ENCODE data around the gene PIEZO1. TPM values are rescaled to one million over a fixed set of nuclear protein-coding genes. Genes with fewer than 3 reads are reported as not detected.

The PIEZO1 gene
- total RNA-seq, 1 donor from 2014 or later: 196 TPM

GRCh38 chr16:88715312-88716190 lies 69.5 kb downstream of the PIEZO1 start:
- H3K4me1 ChIP-seq: no peaks in the 10 kb centered on the region
- peaks cover 72% of the 10 kb centered on the region for H3K36me3 ChIP-seq
- H3K4me3 ChIP-seq: no peak overlapping the region
- H3K9me3 ChIP-seq: no peaks in the 10 kb centered on the region
- H3K27ac ChIP-seq: no peak overlapping the region
- no peak for TF ChIP-seq CTCF (IDR thresholded peaks at IDR 0.05)
- H3K27me3 ChIP-seq: no peaks in the 10 kb centered on the region
- ATAC-seq (no peak), DNase-seq (no peak)
- intact Hi-C loops (cut with DNase I): no loop called here

GRCh38 chr16:88714420-88715302 lies 70.4 kb downstream of the PIEZO1 start:
- ATAC-seq (peak; percentile 3), DNase-seq (no peak)
- H3K4me3 ChIP-seq: no peak overlapping the region
- H3K27me3 ChIP-seq: no peaks in the 10 kb centered on the region
- intact Hi-C loops (cut with DNase I): no loop called here
- no peaks in the 10 kb centered on the region for H3K4me1 ChIP-seq
- peaks cover 63% of the 10 kb centered on the region for H3K36me3 ChIP-seq
- H3K9me3 ChIP-seq: no peaks in the 10 kb centered on the region
- TF ChIP-seq CTCF (IDR thresholded peaks at IDR 0.05): no peak
- no peak overlapping the region for H3K27ac ChIP-seq

- Histone ChIP-seq H3K4me1 (no peaks in the 10 kb centered on the region), H3K4me3 (no peak overlapping the region), H3K27ac (no peak overlapping the region), H3K27me3 (no peaks in the 10 kb centered on the region), H3K9me3 (no peaks in the 10 kb centered on the region), H3K36me3 (peaks cover 54% of the 10 kb centered on the region)
- no peak for TF ChIP-seq CTCF (IDR thresholded peaks at IDR 0.05)
- DNase-seq (no peak), ATAC-seq (peak; percentile 17)
- intact Hi-C loops (cut with DNase I): no loop called here
Measured at GRCh38 chr16:88713568-88714419, 71.2 kb downstream of the PIEZO1 start.

- no peaks in the 10 kb centered on the region for H3K4me1 ChIP-seq
- H3K36me3 ChIP-seq: peaks cover 47% of the 10 kb centered on the region
- DNase-seq: no peak
- no peak overlapping the region for H3K27ac ChIP-seq
- ATAC-seq: no peak
- no peak for TF ChIP-seq CTCF (IDR thresholded peaks at IDR 0.05)
- no peaks in the 10 kb centered on the region for H3K9me3 ChIP-seq
- no peaks in the 10 kb centered on the region for H3K27me3 ChIP-seq
- H3K4me3 ChIP-seq: no peak overlapping the region
- intact Hi-C loops (cut with DNase I): no loop called here
Measured at GRCh38 chr16:88713054-88713453, 72.0 kb downstream of the PIEZO1 start.

DNA sequence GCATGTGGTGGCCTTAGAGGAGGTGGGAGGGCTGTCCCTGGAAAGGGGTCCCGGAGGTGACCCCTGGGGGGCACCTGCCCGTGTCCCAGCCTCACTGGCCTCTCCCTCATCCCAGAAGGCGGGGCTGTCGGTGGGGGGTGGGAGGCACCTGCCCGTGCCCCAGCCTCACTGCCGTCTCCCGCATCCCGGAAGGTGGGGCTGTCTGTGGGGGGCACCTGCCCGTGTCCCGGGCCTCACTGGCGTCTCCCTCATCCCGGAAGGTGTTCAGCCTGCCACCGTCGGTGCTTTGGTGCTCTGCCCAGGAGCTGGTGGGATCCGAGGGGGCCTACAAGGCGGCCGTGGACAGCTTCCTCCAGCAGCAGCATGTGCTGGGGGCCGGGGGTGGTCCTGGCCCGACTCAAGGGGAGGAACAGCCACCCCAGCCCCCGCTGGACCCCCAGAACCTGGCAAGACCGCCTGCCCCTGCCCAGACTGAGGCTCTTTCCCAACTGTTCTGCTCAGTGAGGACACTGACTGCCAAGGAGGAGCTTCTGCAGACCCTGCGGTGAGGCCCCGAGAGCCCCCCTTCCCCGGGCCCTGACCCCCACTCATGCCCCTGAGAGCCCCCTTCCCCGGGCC lies 72.5 kb downstream of the PIEZO1 start:
- Histone ChIP-seq H3K4me3 (no peak overlapping the region), H3K9me3 (no peaks in the 10 kb centered on the region), H3K4me1 (peaks cover 3% of the 10 kb centered on the region), H3K27ac (no peak overlapping the region), H3K36me3 (peaks cover 41% of the 10 kb centered on the region), H3K27me3 (no peaks in the 10 kb centered on the region)
- intact Hi-C loops (cut with DNase I): no loop called here
- TF ChIP-seq CTCF (IDR thresholded peaks at IDR 0.05): no peak
- no peak for ATAC-seq
- DNase-seq: no peak
